DMS53 treated with DMSO at 0.1 percent for 48 hours (cell line): Measurements from ENCODE around the gene KRTAP10-10.
"Not testable (repeated sequence)": the region's sequence is repeated elsewhere in the genome, so short reads cannot be mapped to it uniquely, and the experiment has no call there.

Experiments
- DNase-seq: peaks from one replicate; lab custom pipeline; 2025; ENCODE audit not compliant: unreplicated experiment; lab: John Stamatoyannopoulos, UW

The KRTAP10-10 gene

GRCh38 chr21:44601596-44602462 lies 35.3 kb upstream of the KRTAP10-10 start:
- DNase-seq: no peak

- DNase-seq: no peak
These were observed 34.7 kb upstream of the KRTAP10-10 start for GRCh38 chr21:44602463-44602850.

- DNase-seq: no peak
These were observed 33.9 kb upstream of the KRTAP10-10 start for GRCh38 chr21:44603109-44603875.

DNA sequence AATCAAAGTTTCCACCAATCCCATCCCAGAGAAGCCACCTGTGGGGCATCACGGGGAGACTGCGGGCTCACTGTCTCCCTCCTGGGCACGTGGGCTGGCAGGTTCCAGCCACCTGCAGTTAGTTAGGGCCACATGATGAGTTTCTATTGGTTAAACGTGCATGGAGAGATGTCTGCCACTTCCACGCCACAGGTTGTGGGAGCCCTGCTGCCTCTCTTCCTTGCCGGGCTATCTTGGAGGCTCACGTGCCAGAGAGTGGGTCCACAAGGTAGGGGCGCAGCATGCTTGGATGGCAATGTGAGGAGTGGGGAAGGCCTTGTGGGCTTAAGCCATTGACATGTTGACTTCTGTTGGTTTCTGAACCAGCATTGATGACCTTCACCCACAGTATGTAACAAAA lies 33.2 kb upstream of the KRTAP10-10 start:
- DNase-seq: no peak

DNA sequence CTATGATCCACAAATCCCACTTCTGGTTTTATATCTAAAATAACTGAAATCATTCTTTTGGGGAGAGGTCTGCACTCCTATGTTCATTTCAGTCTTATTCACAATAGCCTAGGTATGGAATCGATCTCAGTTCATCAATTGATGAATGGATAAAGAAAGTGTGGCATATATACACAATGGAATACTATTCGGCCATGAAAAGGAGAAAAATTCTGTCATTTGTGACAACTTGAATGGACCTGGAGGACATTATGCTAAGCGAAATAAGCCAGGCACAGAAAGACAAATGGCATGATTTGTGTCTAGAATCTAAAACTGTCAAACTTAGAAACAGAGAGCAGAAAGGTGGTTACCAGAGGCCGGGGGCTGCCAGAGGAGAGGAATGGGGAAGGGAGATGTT lies 30.7 kb upstream of the KRTAP10-10 start:
- DNase-seq: no peak

DNA sequence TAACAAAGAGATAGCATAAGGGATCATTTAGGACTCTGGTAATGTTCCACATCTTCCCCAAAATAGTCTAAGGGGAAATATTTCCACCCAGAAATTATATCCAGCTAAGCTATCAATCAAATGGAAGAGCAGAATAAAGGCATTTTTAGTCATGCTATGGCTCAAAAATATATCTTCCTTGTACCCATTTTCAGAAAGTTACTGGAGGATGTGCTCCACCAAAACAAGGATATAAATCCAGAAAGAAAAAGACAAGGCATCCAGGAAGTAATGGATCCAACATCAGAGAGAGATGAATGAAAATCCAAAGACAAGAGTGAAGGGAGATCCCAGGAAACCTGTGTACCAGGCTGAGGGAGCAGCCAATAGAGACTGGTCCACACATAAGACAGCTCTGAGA lies 28.0 kb upstream of the KRTAP10-10 start:
- no peak for DNase-seq

GRCh38 chr21:44610157-44610843 lies 26.9 kb upstream of the KRTAP10-10 start:
- not testable (repeated sequence) for DNase-seq

DNA sequence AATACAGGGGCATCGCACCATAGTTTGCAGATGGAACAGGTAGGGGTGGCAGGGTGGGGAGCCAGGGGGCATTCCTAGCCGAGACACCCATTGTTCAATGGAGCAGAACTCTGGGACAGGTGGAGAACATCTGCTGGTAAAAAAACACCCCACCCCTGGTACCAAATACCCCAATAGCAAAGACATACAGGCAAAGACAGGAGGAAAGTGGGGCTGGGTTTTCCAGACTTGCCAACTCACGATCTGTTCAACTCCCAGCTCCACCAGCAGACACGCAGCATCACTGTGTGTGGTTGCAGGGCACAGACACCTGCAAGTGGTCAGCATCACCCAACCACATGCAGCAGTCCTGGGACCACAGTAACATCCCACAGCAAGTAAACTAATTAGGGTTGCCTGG lies 25.6 kb upstream of the KRTAP10-10 start:
- no peak for DNase-seq

GRCh38 chr21:44612029-44612486 lies 25.1 kb upstream of the KRTAP10-10 start, which contains the start of gene KRTAP10-8:
Gene KRTAP10-8 (plus strand): TSS chr21:44612079. CDS start chr21:44612101, 22 bp downstream.
- no peak for DNase-seq

DNA sequence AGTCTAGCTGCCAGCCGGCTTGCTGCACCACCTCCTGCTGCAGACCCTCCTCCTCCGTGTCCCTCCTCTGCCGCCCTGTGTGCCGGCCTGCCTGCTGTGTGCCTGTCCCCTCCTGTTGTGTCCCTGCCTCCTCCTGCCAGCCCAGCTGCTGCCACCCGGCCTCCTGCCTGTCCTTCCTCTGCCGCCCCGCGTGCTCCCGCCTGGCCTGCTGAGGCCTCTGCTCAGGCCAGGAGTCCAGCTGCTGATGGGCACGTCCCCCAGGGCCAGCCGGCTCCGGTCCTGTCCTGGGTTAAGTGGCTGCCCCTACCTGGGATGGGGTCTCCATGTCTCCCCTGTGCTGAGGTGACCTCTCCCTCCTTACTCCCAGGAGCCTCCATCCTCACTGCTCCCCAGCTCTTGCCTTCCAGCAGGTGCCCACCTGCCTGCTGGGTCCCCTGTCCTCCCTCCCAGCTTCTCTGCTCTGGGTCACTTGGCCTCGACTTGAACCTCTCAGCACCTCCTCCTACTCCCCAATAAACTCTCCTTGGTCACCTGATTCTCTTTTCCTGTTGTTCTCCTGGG lies 24.4 kb upstream of the KRTAP10-10 start:
- DNase-seq: no peak

DNA sequence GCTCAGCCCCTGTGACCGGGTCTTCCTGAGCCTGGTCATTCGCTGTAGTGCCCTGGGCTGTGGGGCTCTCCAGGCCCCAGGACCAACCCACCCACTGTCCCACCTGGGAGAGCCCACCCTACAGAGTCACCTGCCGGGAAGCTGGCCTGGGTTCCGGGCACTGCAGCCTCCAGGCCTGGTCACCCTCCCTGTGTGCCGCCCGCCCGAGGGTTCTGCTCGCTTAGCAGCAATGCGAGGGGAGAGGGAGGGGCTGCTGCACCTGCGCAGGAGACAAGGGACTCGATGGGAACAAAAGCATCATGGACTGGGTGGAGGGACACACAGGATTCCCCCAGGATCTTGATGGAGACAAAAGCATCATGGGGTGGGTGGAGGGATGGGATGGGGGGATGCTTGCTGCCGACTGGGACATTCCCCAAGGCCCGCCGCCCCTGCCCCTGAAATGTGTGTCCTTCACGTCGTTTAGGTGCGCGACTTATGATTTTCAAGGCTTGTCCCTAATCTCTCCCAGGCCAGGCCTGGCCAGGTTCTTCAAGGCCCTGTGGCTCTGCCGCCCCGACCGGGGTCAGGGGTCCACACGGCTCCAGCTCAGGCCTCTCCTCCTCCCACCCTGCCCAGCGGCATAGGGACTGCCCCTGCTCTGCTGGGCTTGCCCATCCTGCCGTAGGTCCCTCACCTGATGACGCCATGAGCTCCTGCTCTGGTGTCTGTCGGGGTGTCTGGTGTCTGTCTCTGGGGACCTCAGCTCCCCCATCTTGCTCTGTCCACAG lies 23.6 kb upstream of the KRTAP10-10 start:
- DNase-seq: no peak

- no peak for DNase-seq
These were observed 23.0 kb upstream of the KRTAP10-10 start for GRCh38 chr21:44614161-44614631.

GRCh38 chr21:44614961-44615391 lies 22.2 kb upstream of the KRTAP10-10 start:
- no peak for DNase-seq

DNA sequence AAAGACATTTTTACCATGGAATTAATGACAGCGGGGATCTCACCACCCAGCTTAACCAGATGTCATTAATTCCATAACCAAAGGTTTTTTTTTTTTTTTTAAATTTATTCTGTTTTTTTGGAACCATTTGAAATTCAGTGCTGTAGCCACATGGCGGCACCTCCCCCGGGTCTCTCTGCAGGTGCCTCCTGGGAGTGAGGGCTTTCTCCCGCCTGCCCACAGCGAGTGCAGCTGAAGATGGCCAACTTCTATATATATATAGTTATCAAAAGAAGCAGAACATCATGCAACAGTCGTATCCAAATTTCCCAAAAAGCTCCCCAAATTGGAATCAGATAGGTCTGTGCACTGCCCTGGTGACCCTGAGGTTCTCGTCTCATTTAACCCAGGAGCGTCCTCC lies 21.7 kb upstream of the KRTAP10-10 start:
- DNase-seq: no peak

GRCh38 chr21:44615911-44616590 lies 21.1 kb upstream of the KRTAP10-10 start:
- no peak for DNase-seq

GRCh38 chr21:44616591-44616926 lies 20.6 kb upstream of the KRTAP10-10 start:
- no peak for DNase-seq

GRCh38 chr21:44617071-44617501 lies 20.1 kb upstream of the KRTAP10-10 start:
- DNase-seq: no peak

DNA sequence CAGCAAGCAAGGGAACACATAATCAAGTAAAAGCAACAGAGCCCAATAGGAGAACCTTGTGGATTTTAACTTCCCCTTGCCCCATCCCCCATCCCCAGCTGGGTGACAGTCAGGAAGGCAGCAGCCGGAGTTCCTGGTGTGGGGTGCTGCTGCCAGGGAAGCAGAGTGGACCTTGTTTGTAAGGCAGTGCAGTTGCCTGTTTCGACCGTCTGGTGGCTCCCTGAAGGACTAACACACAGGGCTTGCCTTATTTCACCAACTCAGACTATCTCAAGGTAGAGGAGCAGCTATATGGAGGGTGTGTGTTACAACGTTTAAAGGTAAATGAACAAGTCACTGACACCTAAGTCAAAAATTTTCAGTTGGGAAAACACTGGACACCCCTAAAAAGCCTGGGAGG lies 18.7 kb upstream of the KRTAP10-10 start:
- no peak for DNase-seq

GRCh38 chr21:44618909-44619308 lies 18.2 kb upstream of the KRTAP10-10 start:
- DNase-seq: no peak

GRCh38 chr21:44619886-44620285 lies 17.3 kb upstream of the KRTAP10-10 start:
- DNase-seq: no peak
